Measurements from ENCODE around the gene SLC22A8. TPM values are rescaled to one million over a fixed set of nuclear protein-coding genes. Genes with fewer than 3 reads are reported as not detected.

Gene SLC22A8
- total and polyA plus RNA-seq, 8 donors, result not detected

GRCh38 chr11:63010934-63011439, 4.7 kb downstream of the SLC22A8 start:
- no peak for TF ChIP-seq CTCF (IDR thresholded peaks at IDR 0.05)
- no peak for TF ChIP-seq POLR2AphosphoS5 (IDR thresholded peaks at IDR 0.05)
- no peak for TF ChIP-seq EP300 (IDR thresholded peaks at IDR 0.05)
- TF ChIP-seq POLR2A (IDR thresholded peaks at IDR 0.05), result no peak
- Histone ChIP-seq H3K4me3 (no peak overlapping the region), H3K4me1 (peaks cover 0 to 13% (median 6%) of the 10 kb centered on the region in 4 donors), H3K9me3 (no peaks in the 10 kb centered on the region), H3K36me3 (no peaks in the 10 kb centered on the region), H3K27me3 (no peaks in the 10 kb centered on the region), H3K27ac (no peak overlapping the region)
- intact Hi-C loops (cut with DNase I; ENCODE audit: low total_unique reads), result no loop called here
- 90 to 96% (median 91%) methylated on average over 5 of the region's 5 CpGs for WGBS, 5 donors
- DNase-seq, result no peak

- Histone ChIP-seq H3K27ac (no peak overlapping the region), H3K9me3 (no peaks in the 10 kb centered on the region), H3K36me3 (no peaks in the 10 kb centered on the region), H3K4me3 (no peak overlapping the region), H3K4me1 (peaks cover 0 to 8% (median 2%) of the 10 kb centered on the region in 4 donors), H3K27me3 (no peaks in the 10 kb centered on the region)
- TF ChIP-seq CTCF (IDR thresholded peaks at IDR 0.05) (no peak), EP300 (IDR thresholded peaks at IDR 0.05) (no peak), POLR2AphosphoS5 (IDR thresholded peaks at IDR 0.05) (no peak), POLR2A (IDR thresholded peaks at IDR 0.05) (no peak)
- intact Hi-C loops (cut with DNase I; ENCODE audit: low total_unique reads), result no loop called here
- DNase-seq, result peak; percentile 27 to 67
- WGBS, 5 donors, result 53 to 72% (median 65%) methylated on average over 5 of the region's 5 CpGs
Measured at GRCh38 chr11:63007920-63008319, 7.7 kb downstream of the SLC22A8 start.

GRCh38 chr11:63001456-63001855, 14.2 kb downstream of the SLC22A8 start:
- TF ChIP-seq EP300 (IDR thresholded peaks at IDR 0.05) (no peak), POLR2A (IDR thresholded peaks at IDR 0.05) (no peak)
- intact Hi-C loops (cut with DNase I; ENCODE audit: low total_unique reads), result no loop called here
- Histone ChIP-seq H3K27ac (no peak overlapping the region), H3K27me3 (no peaks in the 10 kb centered on the region), H3K4me3 (no peak overlapping the region), H3K9me3 (no peaks in the 10 kb centered on the region), H3K4me1 (peaks cover 0 to 7% (median 0%) of the 10 kb centered on the region in 4 donors), H3K36me3 (no peaks in the 10 kb centered on the region)
- WGBS, 5 donors, result 76 to 86% (median 80%) methylated on average over 9 of the region's 9 CpGs
- no peak for DNase-seq

GRCh38 chr11:62999649-63000048, 16.0 kb downstream of the SLC22A8 start:
- DNase-seq, result peak in 1 of 2 donors; percentile 74
- Histone ChIP-seq H3K27me3 (no peaks in the 10 kb centered on the region), H3K27ac (no peak overlapping the region), H3K4me1 (peaks cover 0 to 7% (median 0%) of the 10 kb centered on the region in 4 donors), H3K36me3 (no peaks in the 10 kb centered on the region), H3K4me3 (no peak overlapping the region), H3K9me3 (no peaks in the 10 kb centered on the region)
- TF ChIP-seq CTCF (IDR thresholded peaks at IDR 0.05) (no peak), POLR2A (IDR thresholded peaks at IDR 0.05) (no peak), POLR2AphosphoS5 (IDR thresholded peaks at IDR 0.05) (no peak), EP300 (IDR thresholded peaks at IDR 0.05) (no peak)
- WGBS, 5 donors, result 19 to 46% (median 29%) methylated on average over 6 to 7 of the region's 7 CpGs
- intact Hi-C loops (cut with DNase I; ENCODE audit: low total_unique reads), result no loop called here

- Histone ChIP-seq H3K4me3 (no peak overlapping the region), H3K4me1 (peaks cover 0 to 7% (median 0%) of the 10 kb centered on the region in 4 donors), H3K27me3 (no peaks in the 10 kb centered on the region), H3K36me3 (no peaks in the 10 kb centered on the region), H3K27ac (no peak overlapping the region), H3K9me3 (no peaks in the 10 kb centered on the region)
- TF ChIP-seq POLR2AphosphoS5 (IDR thresholded peaks at IDR 0.05) (no peak), POLR2A (IDR thresholded peaks at IDR 0.05) (no peak), EP300 (IDR thresholded peaks at IDR 0.05) (no peak), CTCF (IDR thresholded peaks at IDR 0.05) (no peak)
- DNase-seq, result no peak
- intact Hi-C loops (cut with DNase I; ENCODE audit: low total_unique reads), result no loop called here
- WGBS, 5 donors, result 79 to 99% (median 94%) methylated on average over 5 of the region's 5 CpGs
Measured at GRCh38 chr11:62999156-62999555, 16.5 kb downstream of the SLC22A8 start.

Data from stomach (tissue), 9 donors.